ENCODE measurements around the gene OTUD7B. TPM values are rescaled to one million over a fixed set of nuclear protein-coding genes. Genes with fewer than 3 reads are reported as not detected.

OTUD7B gene
- total RNA-seq, 1 donor from 2014 or later: 14.5 TPM

DNA sequence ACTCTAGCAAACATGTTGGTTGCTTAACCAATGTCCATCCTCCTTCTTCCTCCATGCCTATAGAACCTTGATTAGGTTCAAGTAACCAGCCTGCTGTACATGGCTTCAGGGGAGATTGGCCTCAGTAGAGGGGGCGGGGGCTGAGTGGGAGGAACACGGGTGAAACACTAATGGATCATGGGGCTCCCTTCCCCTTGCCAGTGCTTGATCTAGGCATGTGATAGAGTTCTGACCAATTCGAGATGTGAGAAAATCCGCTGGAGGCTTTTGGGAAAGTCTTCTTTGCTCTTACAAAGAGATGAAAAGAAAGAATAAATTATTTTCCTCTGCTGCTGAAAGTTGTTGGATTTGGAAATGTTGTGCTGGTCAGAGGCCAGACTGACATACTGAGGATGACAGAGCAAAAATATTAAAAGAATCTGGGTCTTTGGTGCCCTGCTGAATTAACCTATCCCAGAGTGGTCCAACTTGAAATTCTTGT is 5.2 kb upstream of the OTUD7B start:
- intact Hi-C loops (cut with DNase I): no loop called here
- Histone ChIP-seq H3K36me3 (no peaks in the 10 kb centered on the region), H3K4me3 (no peak overlapping the region), H3K9me3 (no peaks in the 10 kb centered on the region), H3K27ac (no peak overlapping the region), H3K4me1 (peaks cover 6% of the 10 kb centered on the region), H3K27me3 (no peaks in the 10 kb centered on the region)
- no peak for TF ChIP-seq POLR2AphosphoS5 (IDR thresholded peaks at IDR 0.05; ENCODE audit: insufficient read depth in 1 of 2, low read depth in 1 of 2)
- TF ChIP-seq, protein P1, sequence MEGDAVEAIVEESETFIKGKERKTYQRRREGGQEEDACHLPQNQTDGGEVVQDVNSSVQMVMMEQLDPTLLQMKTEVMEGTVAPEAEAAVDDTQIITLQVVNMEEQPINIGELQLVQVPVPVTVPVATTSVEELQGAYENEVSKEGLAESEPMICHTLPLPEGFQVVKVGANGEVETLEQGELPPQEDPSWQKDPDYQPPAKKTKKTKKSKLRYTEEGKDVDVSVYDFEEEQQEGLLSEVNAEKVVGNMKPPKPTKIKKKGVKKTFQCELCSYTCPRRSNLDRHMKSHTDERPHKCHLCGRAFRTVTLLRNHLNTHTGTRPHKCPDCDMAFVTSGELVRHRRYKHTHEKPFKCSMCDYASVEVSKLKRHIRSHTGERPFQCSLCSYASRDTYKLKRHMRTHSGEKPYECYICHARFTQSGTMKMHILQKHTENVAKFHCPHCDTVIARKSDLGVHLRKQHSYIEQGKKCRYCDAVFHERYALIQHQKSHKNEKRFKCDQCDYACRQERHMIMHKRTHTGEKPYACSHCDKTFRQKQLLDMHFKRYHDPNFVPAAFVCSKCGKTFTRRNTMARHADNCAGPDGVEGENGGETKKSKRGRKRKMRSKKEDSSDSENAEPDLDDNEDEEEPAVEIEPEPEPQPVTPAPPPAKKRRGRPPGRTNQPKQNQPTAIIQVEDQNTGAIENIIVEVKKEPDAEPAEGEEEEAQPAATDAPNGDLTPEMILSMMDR (IDR thresholded peaks at IDR 0.05): no peak
- TF ChIP-seq POLR2A (IDR thresholded peaks at IDR 0.05): no peak
- DNase-seq (ENCODE audit: extremely low spot score in 2 of 2): no peak

DNA sequence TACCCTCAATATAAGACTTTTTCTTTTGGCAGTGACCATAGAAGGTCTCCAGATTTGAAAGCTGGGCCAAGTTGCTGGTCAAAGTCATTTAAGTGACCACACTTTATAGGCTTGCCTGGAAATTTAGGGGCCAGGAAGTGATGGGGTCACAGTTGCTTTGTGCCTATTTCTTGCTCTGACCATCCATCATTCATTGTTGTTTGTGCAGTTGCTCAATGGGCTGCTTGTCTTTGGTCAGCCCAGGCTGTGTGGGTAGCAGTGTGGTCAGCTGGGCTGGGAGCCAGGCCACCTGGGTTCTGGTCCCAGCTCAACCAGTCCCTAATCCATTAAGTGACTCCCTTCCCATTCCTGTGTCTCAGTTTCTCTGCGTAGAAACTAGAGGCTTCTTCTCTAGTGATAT is 2.1 kb upstream of the OTUD7B start:
- Histone ChIP-seq H3K27ac (no peak overlapping the region), H3K36me3 (no peaks in the 10 kb centered on the region), H3K9me3 (no peaks in the 10 kb centered on the region), H3K4me1 (peaks cover 24% of the 10 kb centered on the region), H3K27me3 (no peaks in the 10 kb centered on the region), H3K4me3 (no peak overlapping the region)
- intact Hi-C loops (cut with DNase I): no loop called here
- no peak for DNase-seq (ENCODE audit: extremely low spot score in 2 of 2)
- TF ChIP-seq, protein P1 (IDR thresholded peaks at IDR 0.05): no peak
- TF ChIP-seq POLR2A (IDR thresholded peaks at IDR 0.05) (no peak), POLR2AphosphoS5 (IDR thresholded peaks at IDR 0.05; ENCODE audit: insufficient read depth in 1 of 2, low read depth in 1 of 2) (no peak)

GRCh38 chr1:150009604-150010392 is 728 bp downstream of the OTUD7B start:
- TF ChIP-seq, protein P1 (IDR thresholded peaks at IDR 0.05): no peak
- no peak for TF ChIP-seq POLR2A (IDR thresholded peaks at IDR 0.05)
- TF ChIP-seq POLR2AphosphoS5 (IDR thresholded peaks at IDR 0.05; ENCODE audit: insufficient read depth in 1 of 2, low read depth in 1 of 2): peak in 1 of 2 donors; percentile 75
- intact Hi-C loops (cut with DNase I): no loop called here
- no peaks in the 10 kb centered on the region for H3K36me3 ChIP-seq
- no peak for DNase-seq (ENCODE audit: extremely low spot score in 2 of 2)
- H3K4me1 ChIP-seq: peaks cover 51% of the 10 kb centered on the region
- H3K9me3 ChIP-seq: no peaks in the 10 kb centered on the region
- peak overlapping the region; percentile 98 for H3K27ac ChIP-seq
- H3K27me3 ChIP-seq: no peaks in the 10 kb centered on the region
- peak overlapping the region; percentile 91 to 98 for H3K4me3 ChIP-seq

- Histone ChIP-seq H3K9me3 (no peaks in the 10 kb centered on the region), H3K27ac (peak overlapping the region; percentile 98), H3K4me3 (peak overlapping the region; percentile 91 to 98), H3K27me3 (no peaks in the 10 kb centered on the region), H3K36me3 (no peaks in the 10 kb centered on the region), H3K4me1 (peaks cover 53% of the 10 kb centered on the region)
- no peak for DNase-seq (ENCODE audit: extremely low spot score in 2 of 2)
- intact Hi-C loops (cut with DNase I): no loop called here
- TF ChIP-seq POLR2A (IDR thresholded peaks at IDR 0.05) (no peak), POLR2AphosphoS5 (IDR thresholded peaks at IDR 0.05; ENCODE audit: insufficient read depth in 1 of 2, low read depth in 1 of 2) (no peak)
- TF ChIP-seq, protein P1 (IDR thresholded peaks at IDR 0.05): no peak
These were observed 1.8 kb downstream of the OTUD7B start for GRCh38 chr1:150008699-150009098.

GRCh38 chr1:150006881-150007421 is 3.6 kb downstream of the OTUD7B start:
- H3K27ac ChIP-seq: no peak overlapping the region
- intact Hi-C loops (cut with DNase I): no loop called here
- H3K4me3 ChIP-seq: no peak overlapping the region
- peaks cover 57% of the 10 kb centered on the region for H3K4me1 ChIP-seq
- no peaks in the 10 kb centered on the region for H3K36me3 ChIP-seq
- TF ChIP-seq, protein P1 (IDR thresholded peaks at IDR 0.05): no peak
- no peak for TF ChIP-seq POLR2A (IDR thresholded peaks at IDR 0.05)
- TF ChIP-seq POLR2AphosphoS5 (IDR thresholded peaks at IDR 0.05; ENCODE audit: insufficient read depth in 1 of 2, low read depth in 1 of 2): no peak
- no peaks in the 10 kb centered on the region for H3K27me3 ChIP-seq
- no peak for DNase-seq (ENCODE audit: extremely low spot score in 2 of 2)
- no peaks in the 10 kb centered on the region for H3K9me3 ChIP-seq
